Kidney tubule cell (primary cell): ENCODE data around the gene TTC23L.

Experiments used
- DNase-seq: peaks from one replicate; pipeline ENCODE4 v3.0.0-alpha.2; 2018; ENCODE audit warnings: low spot score

TTC23L gene

DNA sequence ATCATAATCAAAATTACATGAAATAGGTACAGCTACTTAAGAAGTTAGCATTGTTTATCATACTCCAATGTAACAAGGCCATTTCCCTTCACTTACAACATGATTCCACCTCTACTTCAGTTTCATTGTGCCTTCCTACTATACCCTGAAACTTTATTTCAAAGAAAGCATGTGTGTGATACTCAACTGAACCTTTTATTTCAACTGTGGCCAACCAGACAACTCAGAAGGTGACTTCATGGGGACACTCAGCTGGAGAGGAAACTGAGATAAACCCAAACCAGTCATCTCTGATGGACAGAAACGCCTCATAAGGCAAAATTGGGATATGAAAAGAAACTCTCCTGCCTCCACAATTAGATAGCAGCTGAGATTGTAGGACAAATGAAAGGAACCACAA, 5.9 kb upstream of the TTC23L start:
- DNase-seq, result no peak

DNA sequence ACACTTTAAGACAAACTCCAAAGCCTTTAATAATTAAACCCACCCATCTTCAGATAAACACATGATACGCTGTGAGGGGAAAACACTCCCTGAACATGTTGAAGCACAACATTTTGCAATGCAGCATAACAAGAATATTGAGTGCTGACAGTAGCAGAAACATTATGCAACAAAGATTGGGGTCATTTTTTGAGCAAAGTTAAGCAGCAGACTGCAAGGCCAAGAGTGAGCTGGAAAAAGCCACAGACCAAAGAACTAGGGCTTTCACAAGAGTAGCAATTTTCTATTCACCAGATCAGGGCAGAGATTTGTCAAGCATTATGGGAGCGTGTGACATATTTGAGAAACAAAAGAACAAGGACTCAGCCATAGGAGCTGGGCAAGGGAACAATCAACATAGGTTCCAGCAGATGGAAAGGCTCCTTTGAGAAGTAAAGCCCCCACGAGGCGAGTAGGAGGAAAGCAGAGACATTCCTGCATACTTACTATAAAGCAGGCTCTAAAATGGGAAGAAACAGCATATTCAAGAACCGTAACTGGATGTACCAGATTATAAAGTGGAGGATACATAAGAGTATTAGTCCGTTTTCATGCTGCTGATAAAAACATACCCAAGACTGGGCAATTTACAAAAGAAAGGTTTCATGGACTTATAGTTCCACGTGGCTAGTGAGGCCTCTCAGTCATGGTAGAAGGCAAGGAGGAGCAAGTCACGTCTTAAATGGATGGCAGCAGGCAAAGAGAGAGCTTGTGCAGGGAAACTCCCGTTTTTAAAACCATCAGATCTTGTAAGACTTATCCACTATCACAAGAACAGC, 4.8 kb upstream of the TTC23L start:
- DNase-seq, result no peak

DNA sequence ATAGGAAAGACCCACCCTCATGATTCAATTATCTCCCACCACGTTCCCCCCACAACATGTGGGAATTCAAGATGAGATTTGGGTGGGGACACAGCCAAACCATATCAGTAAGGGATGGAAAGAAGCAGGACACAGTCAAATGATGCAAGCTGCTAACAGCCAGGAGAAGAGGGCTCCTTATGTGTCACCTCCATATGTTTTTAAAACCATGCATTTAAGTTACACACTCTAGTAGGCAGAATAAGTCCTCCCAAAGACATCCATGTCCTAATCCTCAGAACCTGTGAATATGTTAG, 4.2 kb upstream of the TTC23L start:
- DNase-seq, result no peak

DNA sequence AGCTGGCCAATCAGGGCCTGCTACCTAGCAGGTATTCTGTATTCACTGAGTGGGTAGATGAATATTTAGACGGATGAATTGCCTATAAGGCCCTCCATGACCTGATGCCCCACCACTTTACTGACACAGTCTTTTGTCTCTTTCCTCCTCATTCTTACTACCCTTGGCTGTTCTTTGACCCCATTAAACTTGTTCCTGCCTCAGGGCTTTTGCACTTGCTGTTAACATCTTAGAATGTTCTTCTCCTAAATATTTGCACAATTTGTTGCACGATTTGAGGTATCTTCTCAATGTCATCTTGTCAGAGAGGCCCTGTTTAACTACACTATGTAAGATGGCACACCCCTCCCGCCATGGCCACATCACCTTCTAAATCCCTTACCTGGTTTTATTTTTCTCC, 3.3 kb upstream of the TTC23L start:
- DNase-seq, result no peak

DNA sequence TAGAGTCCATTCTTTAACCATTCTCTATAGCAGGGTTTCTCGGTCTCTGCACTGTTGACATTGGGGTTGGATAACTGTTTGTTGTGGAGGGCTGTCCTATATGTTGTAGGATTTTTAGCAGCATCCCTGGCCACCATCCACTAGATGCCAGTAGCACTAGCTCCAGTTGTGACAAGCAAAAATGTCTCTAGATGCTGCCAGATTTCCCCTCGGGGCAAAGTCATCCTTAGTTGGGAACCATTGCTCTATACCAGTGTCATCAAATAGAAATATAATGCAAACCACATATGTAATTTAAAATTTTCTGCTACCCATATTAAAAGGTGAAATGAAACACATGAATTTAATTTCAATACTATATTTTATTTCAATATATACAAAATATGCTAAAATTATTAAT, 2.9 kb downstream of the TTC23L start:
- no peak for DNase-seq

DNA sequence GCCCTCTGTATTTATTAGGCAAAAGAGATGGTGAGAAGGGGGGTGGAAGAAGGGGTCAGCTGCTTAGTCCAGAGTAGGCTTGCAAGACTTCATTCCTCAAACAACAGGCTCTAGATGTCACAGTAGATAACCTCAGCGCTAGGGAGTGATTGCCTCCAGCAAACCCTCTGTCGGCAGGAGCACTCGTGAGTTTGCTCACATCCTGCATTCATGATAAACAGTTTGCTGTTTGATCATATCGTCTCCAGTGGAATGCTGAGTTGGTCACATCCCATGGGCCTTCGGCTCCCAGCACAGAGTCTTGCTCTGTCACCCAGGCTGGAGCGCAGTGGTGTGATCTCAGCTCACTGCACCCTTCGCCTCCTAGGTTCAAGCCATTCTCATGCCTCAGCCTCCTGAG, 3.6 kb downstream of the TTC23L start:
- no peak for DNase-seq

DNA sequence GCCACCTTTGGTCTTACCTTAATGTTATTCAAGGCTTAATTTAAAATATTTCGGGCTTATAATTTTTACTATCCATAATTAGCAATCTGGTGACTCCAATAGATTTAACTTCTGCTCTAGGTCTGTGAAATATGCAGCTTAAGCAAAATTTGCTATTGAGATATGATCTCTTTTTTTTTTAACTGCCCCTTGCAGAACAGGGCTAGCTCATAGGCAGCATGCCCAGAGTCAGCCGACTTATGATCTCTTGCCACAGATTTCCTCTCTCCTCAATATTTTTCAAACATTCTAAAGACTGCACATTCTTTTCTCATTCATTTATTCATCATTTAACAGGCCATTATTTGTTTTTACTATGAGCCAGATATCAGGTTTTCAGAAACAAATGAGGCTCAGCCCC, 4.5 kb downstream of the TTC23L start:
- DNase-seq, result no peak

DNA sequence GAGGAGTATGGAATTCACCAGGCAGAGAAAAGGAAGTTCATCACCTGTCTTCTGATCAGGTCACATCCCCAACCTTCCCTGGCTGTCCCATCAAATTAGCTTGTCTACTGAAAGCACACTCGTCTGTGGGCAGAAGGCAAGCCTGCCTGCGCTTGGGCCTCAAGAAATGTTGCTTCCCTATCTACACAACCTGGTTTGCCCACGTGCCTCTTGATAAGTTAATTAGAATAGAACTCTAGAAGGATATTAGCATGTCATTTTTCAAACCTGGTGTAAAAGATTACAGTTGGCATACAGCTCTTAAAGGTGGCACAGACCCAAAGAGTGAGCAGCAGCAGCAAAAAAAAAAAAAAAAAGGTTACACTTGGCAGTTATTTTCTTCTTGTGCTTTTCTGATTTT, 5.1 kb downstream of the TTC23L start:
- DNase-seq, result no peak

DNA sequence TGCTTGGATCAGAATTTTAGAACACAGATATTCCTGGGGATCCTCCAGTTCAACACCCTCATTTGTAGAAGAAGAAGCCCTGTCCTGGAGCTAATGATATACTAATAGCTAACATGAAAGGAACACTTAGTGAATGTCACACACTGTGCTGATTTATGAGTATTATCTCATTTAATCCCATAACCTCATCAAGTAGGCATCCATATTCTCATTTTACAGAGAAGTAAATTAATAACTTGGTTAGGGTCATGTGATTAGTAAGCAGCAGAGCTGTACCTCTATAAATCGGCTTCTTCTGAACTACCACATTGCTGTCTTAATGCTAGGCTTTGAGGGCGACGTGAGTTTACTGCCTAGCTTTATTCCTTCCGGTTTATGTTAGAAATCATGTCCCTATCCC, 6.0 kb downstream of the TTC23L start:
- DNase-seq, result no peak

DNA sequence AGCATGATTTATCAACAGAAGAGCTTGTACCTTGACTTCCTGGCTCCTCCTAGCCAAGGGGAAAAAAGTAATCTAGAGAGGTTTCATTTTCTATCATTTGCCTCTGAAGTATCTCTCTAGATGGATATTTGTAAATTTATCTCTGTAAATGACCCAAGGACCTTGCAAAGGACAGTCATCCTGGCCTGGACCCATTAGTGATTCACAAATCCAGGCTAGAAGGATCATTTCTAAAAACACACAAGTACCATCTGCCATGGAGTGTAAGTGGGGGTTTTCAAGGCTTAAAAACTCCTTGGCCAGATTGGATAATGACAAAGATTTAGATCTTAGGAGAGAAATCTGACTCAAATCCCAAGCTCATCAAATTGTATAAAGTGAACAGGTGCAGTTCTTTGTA, 8.1 kb downstream of the TTC23L start:
- DNase-seq, result no peak

DNA sequence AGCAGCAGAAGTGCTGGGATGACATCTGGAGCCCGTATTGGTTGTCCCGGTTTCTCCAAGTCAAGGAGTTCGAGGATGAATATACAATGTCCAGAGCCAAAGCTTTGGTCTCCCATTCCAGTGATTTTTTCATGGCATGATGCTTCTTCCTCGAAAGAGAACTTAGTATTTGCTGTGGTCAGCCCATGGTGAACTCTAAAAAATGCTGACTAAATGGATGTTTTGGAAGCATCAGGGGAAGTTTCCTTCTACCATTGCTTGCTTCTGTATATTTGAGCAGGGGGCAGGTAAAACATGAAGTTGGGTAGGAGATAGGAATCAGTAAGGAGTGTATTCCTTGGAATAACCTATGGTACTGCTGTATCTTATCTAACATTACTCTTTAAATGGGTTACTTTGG, 8.6 kb downstream of the TTC23L start:
- no peak for DNase-seq

DNA sequence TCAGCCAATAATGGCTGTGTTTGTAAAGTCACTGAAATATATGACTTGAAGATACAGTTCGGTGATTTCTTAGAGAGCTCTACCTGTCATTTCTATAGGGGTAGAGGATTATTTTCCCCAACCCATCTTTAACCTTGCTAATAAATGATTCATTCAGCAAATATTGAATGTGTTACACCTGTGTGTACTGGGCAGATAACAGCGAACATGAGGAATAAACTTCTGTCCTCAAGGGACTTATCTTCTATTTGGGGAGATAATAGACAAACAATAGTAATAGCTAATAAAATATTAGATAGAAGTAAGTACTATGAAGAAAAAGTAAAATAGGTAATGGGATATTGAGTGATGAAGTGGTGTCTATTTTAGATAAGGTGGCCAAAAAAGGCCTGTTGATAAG, 9.3 kb downstream of the TTC23L start:
- no peak for DNase-seq

DNA sequence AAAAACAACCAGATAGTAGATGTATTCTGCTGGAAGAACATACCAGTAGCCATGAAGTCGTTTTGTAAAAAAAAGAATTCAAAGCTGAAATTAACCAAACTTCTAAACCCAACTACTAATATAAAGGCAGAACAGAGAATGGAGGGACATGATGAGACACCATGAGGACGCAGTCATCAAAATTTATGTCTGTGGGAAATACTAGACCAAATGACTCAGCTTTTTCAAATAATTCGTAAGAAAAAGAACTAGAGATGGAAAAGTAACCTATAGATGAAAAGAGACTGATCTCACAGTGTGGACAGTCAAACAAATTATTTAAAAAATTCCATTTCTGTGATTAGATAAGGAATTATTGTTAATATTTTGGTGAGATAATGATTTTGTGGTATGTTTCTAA, 10.3 kb downstream of the TTC23L start:
- no peak for DNase-seq

DNA sequence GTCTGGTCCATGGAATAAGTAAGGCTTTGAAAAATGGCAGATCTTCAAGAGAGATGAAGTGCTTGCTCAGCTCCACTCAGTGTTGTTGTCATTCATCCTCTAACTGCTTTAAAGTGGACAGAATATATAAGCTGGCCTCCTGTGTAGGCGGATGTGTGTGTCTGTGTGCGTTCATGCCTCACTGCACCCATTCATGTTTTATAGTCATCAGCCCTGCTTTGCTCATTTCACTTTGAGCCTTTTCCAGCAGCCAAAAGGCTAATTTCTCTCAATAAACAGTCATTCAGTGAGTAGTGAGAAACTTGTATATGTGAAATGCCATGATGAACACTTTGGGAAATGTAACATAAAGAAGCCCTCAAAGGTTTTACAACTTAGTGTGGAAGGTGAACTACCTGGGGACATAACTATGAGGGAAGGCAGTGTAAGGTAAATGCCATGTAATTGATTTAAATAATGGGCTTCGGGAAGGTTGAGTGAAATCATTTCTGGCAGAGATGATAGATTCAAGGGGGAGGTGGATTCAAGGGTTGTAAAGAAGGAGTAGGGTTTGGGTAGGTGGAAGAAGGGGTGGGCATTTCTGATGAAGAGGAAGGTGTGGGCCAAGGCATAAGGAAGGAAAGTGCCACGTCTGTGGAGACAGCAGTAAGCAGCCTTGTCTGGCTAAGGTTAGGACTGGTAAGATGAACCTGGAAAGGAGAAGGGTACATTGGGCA, 15.7 kb downstream of the TTC23L start:
- peak; percentile 63 for DNase-seq

DNA sequence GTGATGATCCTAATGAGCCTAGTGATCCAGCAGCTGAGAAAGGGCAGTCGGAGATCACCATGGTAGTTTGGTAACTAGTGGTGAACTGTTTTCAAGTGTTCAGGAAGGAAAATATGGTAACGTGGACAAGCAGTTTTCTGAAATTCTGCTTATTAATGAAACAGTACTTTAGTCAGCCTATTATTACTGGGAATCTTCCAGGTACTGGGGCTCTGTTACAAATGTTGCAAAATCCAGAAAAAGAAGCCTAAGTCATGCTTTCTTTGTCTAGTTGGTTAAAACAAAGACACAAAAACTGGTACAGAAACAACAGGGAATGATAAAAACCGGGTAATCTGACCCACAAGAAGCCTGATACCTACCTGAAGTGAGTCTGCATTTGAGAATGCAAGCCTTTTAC, 18.2 kb downstream of the TTC23L start:
- DNase-seq, result no peak

DNA sequence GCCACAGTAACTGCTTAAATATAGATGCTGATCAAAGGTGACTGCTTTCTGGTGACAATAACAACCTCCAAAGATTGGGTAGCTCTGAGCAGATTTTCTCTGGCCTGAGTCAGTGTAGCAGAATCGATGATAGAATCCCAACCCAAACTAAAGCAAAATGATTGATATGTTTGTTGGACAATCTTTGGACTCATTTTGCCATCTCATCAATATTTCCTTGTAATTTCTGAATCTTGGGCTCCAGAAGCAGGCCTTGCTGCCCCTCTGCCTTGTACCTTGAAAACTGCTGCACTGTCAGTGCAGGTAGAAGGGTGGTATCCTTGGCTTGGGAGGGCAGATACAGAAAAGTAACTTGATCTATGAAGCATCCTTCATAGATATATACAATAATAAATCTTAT, 18.9 kb downstream of the TTC23L start:
- no peak for DNase-seq

DNA sequence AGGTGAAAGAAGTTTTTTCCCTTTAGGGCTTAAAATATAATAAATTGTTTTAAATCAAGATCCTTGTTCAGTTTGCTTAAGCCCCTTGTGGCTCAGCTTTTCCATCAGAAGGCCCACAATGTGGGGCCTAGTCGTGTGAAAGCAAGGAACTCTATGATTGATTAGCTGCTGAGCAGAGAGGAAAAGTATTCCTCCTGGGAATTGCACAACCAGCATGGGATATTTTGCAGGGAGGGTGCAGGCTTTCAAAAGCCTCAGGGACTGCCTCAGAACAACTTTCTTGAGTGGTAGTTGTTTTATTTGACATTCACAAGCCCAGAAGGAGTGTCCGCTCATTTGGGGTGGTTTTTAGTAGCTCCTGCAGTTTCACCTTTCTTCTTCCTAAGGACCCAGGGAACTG, 19.8 kb downstream of the TTC23L start:
- no peak for DNase-seq

DNA sequence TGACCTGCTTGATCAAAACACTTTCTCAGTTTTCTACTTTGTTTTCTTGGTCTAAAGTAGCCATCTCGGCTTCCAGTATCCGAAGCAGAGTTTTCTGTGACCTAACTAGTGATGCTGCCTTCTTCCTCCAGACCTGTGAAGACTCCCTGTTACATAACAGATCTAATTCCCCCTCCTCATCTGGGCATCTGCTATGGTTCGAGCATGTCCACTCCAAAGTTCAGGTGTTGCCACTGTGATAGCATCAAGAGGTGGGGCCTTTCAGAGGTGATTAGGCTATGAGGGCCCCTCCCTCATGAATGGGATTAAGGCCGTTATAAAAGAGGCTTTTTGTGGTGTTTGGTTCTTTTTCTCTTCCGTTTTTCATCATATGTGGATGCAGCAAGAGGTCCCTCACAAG, 20.3 kb downstream of the TTC23L start:
- no peak for DNase-seq

DNA sequence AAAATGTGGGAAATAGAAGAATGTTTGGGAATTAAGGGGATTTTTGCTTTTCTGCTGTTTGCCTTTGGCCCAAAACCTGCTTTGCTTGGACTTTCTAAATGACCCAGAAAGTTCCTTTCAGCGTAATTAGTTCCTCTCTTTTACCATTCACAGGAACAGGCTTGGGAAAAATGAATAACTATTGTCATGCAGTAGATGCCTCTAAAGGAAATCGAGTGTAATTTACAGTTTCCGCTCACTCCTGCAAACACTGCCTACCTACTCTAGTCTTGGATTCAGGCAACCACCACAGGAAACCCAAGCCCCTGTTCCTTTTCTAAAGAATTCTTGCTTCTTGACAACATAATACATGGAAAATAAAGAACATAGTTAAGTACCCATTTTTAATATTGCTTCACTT, 25.0 kb downstream of the TTC23L start:
- DNase-seq, result no peak

DNA sequence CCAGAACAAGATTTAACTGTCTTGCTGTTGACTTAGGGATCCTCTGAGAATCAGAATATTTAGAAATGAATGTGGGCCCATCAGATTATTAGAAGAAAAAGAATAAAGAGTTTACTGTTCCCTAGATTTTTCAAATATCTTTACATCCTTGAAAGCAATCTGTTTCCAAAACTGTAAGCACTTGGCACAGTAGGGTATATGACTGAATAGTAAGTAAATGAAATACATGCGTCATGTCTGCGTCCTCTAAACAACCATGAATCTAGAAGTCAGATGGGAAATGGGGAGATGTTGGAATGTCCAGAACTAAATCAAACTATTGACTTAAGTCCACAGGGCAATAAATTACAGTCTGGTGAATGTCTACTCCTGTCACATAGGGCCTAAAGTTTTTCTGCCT, 26.1 kb downstream of the TTC23L start:
- no peak for DNase-seq

DNA sequence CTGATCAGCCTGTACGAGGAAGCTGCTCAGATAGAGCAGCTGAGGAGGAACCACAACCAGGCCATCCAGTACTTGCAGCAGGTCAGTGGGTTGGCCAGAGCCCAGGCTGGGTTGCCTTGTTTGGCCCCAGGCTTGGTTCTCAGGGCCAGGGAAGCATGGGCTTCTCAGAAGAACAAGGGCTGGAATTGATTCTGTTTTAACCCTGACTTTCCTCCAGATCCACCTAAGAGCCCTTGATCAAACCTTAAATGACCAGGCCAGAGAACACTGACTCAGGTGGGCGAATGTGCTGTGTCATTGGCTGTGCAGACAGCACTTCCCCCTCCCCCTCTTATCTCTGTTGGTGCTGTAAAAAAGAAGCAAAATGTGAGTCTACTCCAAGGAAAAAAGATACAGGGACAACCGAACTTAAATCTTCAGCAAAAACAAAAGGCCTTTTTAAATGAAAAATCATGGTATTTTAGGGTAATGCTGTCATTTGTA, 28.1 kb downstream of the TTC23L start:
- no peak for DNase-seq

DNA sequence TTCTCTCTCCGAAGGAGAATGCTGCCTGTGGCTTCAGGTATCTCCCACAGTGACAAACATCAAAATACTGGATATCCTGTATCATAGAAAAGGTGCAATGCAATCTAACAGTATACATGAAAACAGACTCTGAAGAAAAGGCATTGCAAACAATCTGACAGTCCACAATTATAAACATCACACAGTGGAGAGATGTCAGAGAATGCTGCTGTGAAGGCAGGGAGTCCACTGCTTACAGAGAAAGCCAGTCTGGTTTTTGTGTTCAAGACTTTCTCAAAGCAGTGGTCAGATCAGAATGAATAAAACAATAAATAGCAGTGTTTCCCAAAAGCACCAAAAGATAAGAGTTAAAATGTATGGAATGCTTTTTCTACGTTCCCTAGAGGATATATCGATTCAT, 28.7 kb downstream of the TTC23L start:
- DNase-seq, result no peak

DNA sequence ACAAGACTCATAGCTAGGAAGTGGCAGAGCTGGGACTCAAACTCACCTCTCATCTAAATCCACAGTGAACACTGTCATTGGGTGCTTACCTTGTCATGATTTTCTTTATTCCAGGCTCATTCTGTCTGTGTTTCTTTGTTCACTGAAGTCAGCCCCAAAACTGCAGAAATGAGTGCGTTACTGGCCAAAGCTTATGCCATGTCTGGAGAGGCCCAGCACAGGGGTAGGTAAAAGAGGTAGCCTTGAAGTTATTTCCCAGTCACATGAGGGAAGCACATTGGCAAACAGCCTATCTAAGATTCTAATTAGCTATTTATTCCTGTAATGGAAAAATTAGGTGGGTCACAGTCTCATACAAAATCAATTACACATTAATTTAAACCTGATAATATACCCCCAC, 29.8 kb downstream of the TTC23L start:
- no peak for DNase-seq

DNA sequence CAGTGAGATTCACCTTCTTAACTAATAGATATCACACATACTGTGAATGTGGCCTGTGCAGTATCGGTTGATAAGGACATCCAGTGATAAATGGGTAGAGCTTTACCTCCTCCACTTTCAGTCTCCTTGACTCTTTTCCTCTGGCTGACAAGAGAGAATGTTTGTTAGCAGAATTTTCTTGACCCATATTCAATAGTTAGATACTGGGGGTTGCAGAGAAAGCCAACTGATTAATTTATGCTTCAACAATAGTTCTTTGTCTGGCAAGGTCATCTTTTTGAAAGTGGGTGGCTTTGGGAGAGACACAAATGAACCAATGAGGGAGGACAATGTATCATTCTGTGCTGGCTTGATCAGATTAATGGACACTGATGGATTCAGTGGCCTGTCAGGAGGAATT, 30.3 kb downstream of the TTC23L start:
- DNase-seq, result no peak
